Measurements from ENCODE around the gene MLLT10.
"Not testable (repeated sequence)": the region's sequence is repeated elsewhere in the genome, so short reads cannot be mapped to it uniquely, and the experiment has no call there.

The MLLT10 gene

DNA sequence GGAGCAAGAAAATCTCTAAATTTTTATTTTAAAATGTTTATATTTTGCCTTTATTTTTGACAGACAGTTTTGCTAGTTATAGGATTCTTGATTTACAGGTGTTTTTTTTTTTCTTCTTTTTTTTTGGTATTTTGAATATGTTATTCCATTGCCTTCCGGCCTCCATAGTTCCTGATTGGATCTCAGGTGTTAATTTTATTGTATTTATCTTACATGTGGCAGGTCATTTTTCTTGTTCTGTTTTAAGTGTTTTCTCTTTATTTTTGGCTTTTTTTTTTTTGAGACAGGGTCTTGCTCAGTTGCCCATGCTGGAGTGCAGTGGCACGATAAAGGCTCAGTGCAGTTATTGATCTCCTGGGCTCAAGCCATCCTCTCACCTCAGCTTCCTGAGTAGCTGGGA is 73.9 kb downstream of the MLLT10 start:
- Mint-ChIP-seq H3K4me3 (no peak overlapping the region), H3K36me3 (ENCODE audit: low read depth) (peaks cover 69% of the 10 kb centered on the region), H3K4me1 (peaks cover 5% of the 10 kb centered on the region), H3K27me3 (ENCODE audit: low read depth, poor library complexity) (peaks cover 6% of the 10 kb centered on the region), H3K9me3 (peaks cover 38% of the 10 kb centered on the region), H3K27ac (no peak overlapping the region)
- TF ChIP-seq, protein P1, sequence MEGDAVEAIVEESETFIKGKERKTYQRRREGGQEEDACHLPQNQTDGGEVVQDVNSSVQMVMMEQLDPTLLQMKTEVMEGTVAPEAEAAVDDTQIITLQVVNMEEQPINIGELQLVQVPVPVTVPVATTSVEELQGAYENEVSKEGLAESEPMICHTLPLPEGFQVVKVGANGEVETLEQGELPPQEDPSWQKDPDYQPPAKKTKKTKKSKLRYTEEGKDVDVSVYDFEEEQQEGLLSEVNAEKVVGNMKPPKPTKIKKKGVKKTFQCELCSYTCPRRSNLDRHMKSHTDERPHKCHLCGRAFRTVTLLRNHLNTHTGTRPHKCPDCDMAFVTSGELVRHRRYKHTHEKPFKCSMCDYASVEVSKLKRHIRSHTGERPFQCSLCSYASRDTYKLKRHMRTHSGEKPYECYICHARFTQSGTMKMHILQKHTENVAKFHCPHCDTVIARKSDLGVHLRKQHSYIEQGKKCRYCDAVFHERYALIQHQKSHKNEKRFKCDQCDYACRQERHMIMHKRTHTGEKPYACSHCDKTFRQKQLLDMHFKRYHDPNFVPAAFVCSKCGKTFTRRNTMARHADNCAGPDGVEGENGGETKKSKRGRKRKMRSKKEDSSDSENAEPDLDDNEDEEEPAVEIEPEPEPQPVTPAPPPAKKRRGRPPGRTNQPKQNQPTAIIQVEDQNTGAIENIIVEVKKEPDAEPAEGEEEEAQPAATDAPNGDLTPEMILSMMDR (IDR thresholded peaks at IDR 0.05) = no peak
- no peak for DNase-seq

DNA sequence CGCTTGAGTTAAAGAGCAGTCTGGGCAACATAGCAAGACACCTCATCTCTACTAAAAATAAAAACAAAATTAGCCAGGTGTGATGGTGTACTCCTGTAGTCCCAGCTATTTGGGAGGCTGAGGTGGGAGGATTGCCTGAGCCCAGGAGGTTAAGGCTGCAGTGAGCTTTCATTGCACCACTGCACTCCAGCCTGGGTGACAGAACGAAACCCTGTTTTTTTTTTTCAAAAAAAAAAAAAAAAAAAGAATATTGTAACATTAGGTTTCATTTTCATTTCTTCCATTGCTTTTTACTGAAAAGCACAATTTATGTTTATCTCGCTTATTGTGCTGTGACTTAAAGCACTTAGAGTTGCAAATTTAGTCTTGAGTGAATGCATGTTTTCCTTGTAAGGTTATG is 80.0 kb downstream of the MLLT10 start:
- TF ChIP-seq, protein P1 (IDR thresholded peaks at IDR 0.05) = no peak
- Mint-ChIP-seq H3K27me3 (ENCODE audit: low read depth, poor library complexity) (peaks cover 6% of the 10 kb centered on the region), H3K36me3 (ENCODE audit: low read depth) (peaks cover 51% of the 10 kb centered on the region), H3K27ac (no peak overlapping the region), H3K4me1 (no peaks in the 10 kb centered on the region), H3K4me3 (no peak overlapping the region), H3K9me3 (peaks cover 11% of the 10 kb centered on the region)
- DNase-seq = no peak

DNA sequence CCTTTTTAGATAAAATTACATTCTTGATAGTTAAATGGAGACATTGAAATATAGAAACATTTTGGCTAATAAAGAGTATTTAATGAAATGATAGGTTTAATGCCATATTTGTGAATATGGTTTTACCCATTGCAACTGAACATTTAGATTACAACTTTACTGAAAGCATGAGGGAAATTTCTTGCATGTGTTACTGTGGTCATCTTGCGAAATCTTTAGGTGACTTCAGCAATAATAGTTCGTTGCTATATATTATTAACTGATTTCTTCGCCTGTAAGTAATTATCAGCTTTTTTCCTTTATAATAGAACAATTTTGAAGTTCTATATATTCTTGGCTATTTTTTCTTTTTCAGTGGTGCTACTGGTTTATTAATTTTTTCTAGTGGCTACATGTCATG is 83.2 kb downstream of the MLLT10 start:
- Mint-ChIP-seq H3K9me3 (no peaks in the 10 kb centered on the region), H3K27ac (no peak overlapping the region), H3K4me3 (no peak overlapping the region), H3K4me1 (no peaks in the 10 kb centered on the region), H3K36me3 (ENCODE audit: low read depth) (peaks cover 47% of the 10 kb centered on the region), H3K27me3 (ENCODE audit: low read depth, poor library complexity) (peaks cover 3% of the 10 kb centered on the region)
- TF ChIP-seq, protein P1 (IDR thresholded peaks at IDR 0.05) = no peak
- no peak for DNase-seq

DNA sequence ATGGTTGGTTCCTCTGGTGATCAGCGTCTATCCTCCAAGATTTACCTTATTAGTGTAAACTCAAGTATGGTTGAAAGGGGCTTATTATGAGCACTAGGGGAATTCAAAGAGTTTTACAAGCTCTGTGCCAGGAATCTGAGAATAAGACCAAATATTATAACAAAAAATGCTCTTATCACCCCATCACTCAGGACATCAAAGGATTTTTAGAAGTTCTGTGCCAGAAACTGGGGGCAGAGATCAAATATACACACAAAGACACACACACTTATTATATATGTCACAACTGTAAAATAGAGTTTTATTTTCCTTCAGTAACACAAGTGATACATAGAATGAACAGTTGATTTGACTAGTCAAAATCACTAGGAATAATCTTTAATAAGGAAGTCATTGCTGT is 89.3 kb downstream of the MLLT10 start:
- H3K36me3 Mint-ChIP-seq (ENCODE audit: low read depth) = peaks cover 76% of the 10 kb centered on the region
- no peaks in the 10 kb centered on the region for H3K27me3 Mint-ChIP-seq (ENCODE audit: low read depth, poor library complexity)
- no peaks in the 10 kb centered on the region for H3K4me1 Mint-ChIP-seq
- H3K27ac Mint-ChIP-seq = no peak overlapping the region
- H3K9me3 Mint-ChIP-seq = no peaks in the 10 kb centered on the region
- DNase-seq = no peak
- TF ChIP-seq, protein P1 (IDR thresholded peaks at IDR 0.05) = no peak
- no peak overlapping the region for H3K4me3 Mint-ChIP-seq

DNA sequence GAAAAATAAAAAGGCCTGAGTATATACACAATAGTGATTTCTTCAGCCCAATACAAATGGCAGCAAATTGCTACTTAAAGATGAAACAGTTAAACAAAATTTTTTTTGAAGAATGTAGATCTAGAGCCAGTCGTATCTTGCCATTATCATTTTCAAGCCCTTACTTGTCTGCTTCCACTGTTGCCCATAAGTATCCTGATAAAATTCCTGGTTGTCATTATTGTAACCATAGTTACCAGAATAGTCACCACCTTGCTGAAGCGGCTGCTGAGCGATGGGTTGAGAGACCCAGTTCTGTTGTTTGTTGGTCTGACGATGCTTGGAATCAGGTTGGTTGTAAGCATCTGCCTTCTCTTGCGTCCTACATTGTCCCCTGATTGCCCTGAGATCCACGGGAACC is 90.4 kb downstream of the MLLT10 start:
- peaks cover 74% of the 10 kb centered on the region for H3K36me3 Mint-ChIP-seq (ENCODE audit: low read depth)

DNA sequence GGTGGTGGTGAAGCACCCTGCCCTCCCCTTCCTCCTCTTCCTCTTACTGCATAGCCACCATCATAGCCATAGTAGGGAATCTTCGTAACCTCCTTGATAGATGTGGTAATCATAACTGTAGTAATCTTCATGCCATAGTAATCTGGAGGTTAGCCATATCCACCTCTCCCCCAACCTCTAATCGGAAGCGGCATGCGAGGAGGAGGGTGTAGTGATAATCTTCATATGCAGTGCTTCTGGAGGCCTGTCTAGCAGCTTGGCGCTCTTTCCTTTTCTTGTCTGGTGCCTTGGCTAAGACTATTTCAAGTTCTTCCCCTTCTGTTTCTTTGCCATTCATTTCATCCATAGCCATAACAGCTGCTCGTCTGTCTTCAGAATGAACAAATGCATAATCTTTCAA is 90.9 kb downstream of the MLLT10 start:
- H3K4me3 Mint-ChIP-seq = no peak overlapping the region
- peaks cover 75% of the 10 kb centered on the region for H3K36me3 Mint-ChIP-seq (ENCODE audit: low read depth)
- no peaks in the 10 kb centered on the region for H3K4me1 Mint-ChIP-seq
- H3K9me3 Mint-ChIP-seq = no peaks in the 10 kb centered on the region
- TF ChIP-seq, protein P1 (IDR thresholded peaks at IDR 0.05) = no peak
- H3K27me3 Mint-ChIP-seq (ENCODE audit: low read depth, poor library complexity) = no peaks in the 10 kb centered on the region
- no peak for DNase-seq
- no peak overlapping the region for H3K27ac Mint-ChIP-seq

More for the DNA sequence above, 90.4 kb downstream of the MLLT10 start:
- H3K27me3 Mint-ChIP-seq (ENCODE audit: low read depth, poor library complexity); H3K27ac Mint-ChIP-seq; H3K9me3 Mint-ChIP-seq; H3K4me1 Mint-ChIP-seq; H3K4me3 Mint-ChIP-seq; DNase-seq: not testable (repeated sequence)

Measured in nephron progenitor cell (in vitro differentiated cells).